RWPE1 (cell line): ENCODE data around the gene SLIT3.
A peak's percentile ranks its signal among the peaks of the same experiment; 100 is the strongest.

ENCODE experiments used
- CTCF ChIA-PET: fragments of 350-600 bp; sonication (Branson Sonifier 250); formaldehyde crosslinking; extraction: SDS; loops from one replicate; lab custom pipeline; 2021; lab: Yijun Ruan, JAX
- POLR2A ChIA-PET: fragments of 400-600 bp; formaldehyde crosslinking; extraction: SDS; loops from one replicate; lab custom pipeline; 2020; ENCODE audit warnings: antibody characterized with exemption; ENCODE audit not compliant: low non-redundant PET; lab: Yijun Ruan, JAX
- DNase-seq: peaks from one replicate; pipeline ENCODE4 v3.0.0; 2012; ENCODE audit warnings: low spot score
- H3K27ac ChIP-seq: fragments of 450-650 bp; 2 replicates; pipeline ENCODE4 v1.5.1; 2017
- CTCF ChIP-seq: fragments of 450-650 bp; conservative IDR thresholded peaks from 2 replicates; pipeline ENCODE4 v1.5.1; 2017; ENCODE audit warnings: low read depth, mild to moderate bottlenecking

The SLIT3 gene

GRCh38 chr5:169050146-169050571 is 250.8 kb downstream of the SLIT3 start:
- DNase-seq: peak; percentile 15
- ChIA-PET CTCF (no interaction called here), POLR2A (no interaction called here)
- no peak for TF ChIP-seq CTCF
- no peak overlapping the region for H3K27ac ChIP-seq

DNA sequence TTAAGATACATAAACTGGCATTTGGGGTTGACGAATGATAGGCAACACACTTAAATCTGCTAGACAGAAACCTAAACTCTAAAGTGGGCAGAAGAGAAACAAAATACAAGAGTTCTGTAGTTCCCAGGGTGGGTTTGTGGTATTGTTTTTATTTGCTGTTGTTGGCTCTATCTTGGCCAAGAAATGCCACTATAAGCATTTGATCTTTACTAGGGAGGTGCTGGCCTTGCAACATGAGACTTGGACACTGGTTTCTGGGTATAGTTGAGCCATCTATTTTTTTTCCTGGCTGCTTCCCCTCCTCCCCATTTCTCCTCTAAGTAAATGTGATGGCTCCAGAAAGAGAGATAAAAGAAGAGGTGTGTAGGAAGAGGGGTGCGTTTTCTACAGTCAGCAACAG is 251.2 kb downstream of the SLIT3 start:
- TF ChIP-seq CTCF: no peak
- ChIA-PET CTCF (no interaction called here), POLR2A (no interaction called here)
- DNase-seq: no peak
- no peak overlapping the region for H3K27ac ChIP-seq

- ChIA-PET CTCF (interaction anchor here (0.6 kb wide), 1 partner anchor 714 kb away, joined by 4 read pairs; no protein-coding TSS in a partner anchor), POLR2A (no interaction called here)
- no peak for TF ChIP-seq CTCF
- no peak for DNase-seq
- H3K27ac ChIP-seq: no peak overlapping the region
Observed at GRCh38 chr5:169048181-169049125, 252.5 kb downstream of the SLIT3 start.

DNA sequence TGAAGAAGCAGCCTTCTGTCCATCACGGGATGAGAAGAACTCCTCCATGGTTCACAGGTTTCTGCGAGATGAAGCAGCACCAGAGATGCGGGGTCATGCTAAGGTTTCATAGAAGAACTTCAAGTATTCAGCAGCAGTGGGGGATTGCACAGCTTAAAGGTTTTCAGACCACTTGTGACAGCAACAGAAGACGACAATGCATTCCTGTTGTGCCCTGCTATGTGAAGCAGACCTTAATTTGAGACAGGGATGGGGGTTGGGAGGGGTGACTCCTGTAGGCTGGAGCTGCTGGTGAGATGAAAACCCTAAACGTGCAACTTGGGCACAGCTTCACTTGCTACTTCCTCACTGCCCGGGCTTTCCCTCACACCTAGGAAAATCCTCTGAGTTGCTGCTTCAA is 256.0 kb downstream of the SLIT3 start:
- DNase-seq: no peak
- H3K27ac ChIP-seq: no peak overlapping the region
- no peak for TF ChIP-seq CTCF
- ChIA-PET CTCF (interaction anchor here (0.7 kb wide), 1 partner anchor 218 kb away, joined by 3 read pairs; no protein-coding TSS in a partner anchor), POLR2A (no interaction called here)

- ChIA-PET POLR2A (no interaction called here), CTCF (no interaction called here)
- TF ChIP-seq CTCF: no peak
- no peak overlapping the region for H3K27ac ChIP-seq
- no peak for DNase-seq
Observed at GRCh38 chr5:169041180-169041579, 259.8 kb downstream of the SLIT3 start.

GRCh38 chr5:169039592-169039991 is 261.3 kb downstream of the SLIT3 start:
- no peak for TF ChIP-seq CTCF
- ChIA-PET POLR2A (no interaction called here), CTCF (no interaction called here)
- DNase-seq: no peak
- no peak overlapping the region for H3K27ac ChIP-seq
